HCT116 (cell line): ENCODE results near the gene ADAM10. TPM values are rescaled to one million over a fixed set of nuclear protein-coding genes. Genes with fewer than 3 reads are reported as not detected.

Experiments
- ATAC-seq: fragments of 200-7000 bp; cut with Tn5 transposase; 2 replicates; pipeline ENCODE4 v1.9.1; 2020; ENCODE audit warnings: mild to moderate bottlenecking, moderate library complexity
- BruUV-seq: library from RNA; stranded (reverse); fragments of 400-500 nt; replicated peaks from 2 replicates; lab custom pipeline; 2021; lab: Mats Ljungman, UMichigan
- CTCF ChIA-PET: fragments of 300-600 bp; sonication (Branson Sonifier 250); formaldehyde crosslinking; loops from one replicate; lab custom pipeline; 2021; ENCODE audit warnings: antibody characterized with exemption; lab: Charles Lee
- POLR2A ChIA-PET: fragments of 300-600, 350-600 bp; sonication (Branson Sonifier 250); formaldehyde crosslinking; loops from one replicate; lab custom pipeline; 2021; ENCODE audit warnings: antibody characterized with exemption; lab: Charles Lee
- RAD21 ChIA-PET, 2 experiments: fragments of 300-600 bp; sonication (Branson Sonifier 250); formaldehyde crosslinking; loops; one replicate each; lab custom pipeline; 2023; ENCODE audit warnings: low total read pairs in 2 of 2; ENCODE audit not compliant: uncharacterized antibody in 2 of 2, unreplicated experiment in 2 of 2, low non-redundant PET in 1 of 2; lab: Charles Lee
- DNase-seq: peaks from one replicate; pipeline ENCODE4 v3.0.0-alpha.2; 2010; ENCODE audit warnings: low read depth, low spot score
- H2AFZ ChIP-seq: fragments of 200-600 bp; shearing (Covaris generic), sonication (generic); 2 replicates; pipeline ENCODE4 v1.6.1; 2017; ENCODE audit warnings: low read depth, mixed run types, mixed read lengths, antibody characterized with exemption, low read length; ENCODE audit not compliant: poor library complexity, severe bottlenecking
- H3K27ac ChIP-seq: 2 replicates; pipeline ENCODE4 v1.5.1; 2012; ENCODE audit warnings: low read depth, low read length
- H3K27me3 ChIP-seq: fragments of 200-600 bp; sonication (generic); 2 replicates; pipeline ENCODE4 v1.6.1; 2016; ENCODE audit warnings: mixed run types, low read length, mixed read lengths; ENCODE audit not compliant: insufficient read depth
- H3K36me3 ChIP-seq, 2 experiments: fragments of 200-500 bp in 1 of 2; fragments of 200-600 bp in 1 of 2; sonication (Bioruptor generic) in 1 of 2; sonication (generic) in 1 of 2; 2 replicates each; pipeline versions ENCODE4 v1.5.1 to v1.6.1; 2014 to 2016; ENCODE audit warnings: low read length in 2 of 2, inconsistent platforms in 1 of 2, mixed read lengths in 1 of 2, mixed run types in 1 of 2; ENCODE audit not compliant: insufficient read depth in 2 of 2, control insufficient read depth in 1 of 2
- H3K4me1 ChIP-seq, 2 experiments: fragments of 200-600 bp in 1 of 2; sonication (generic) in 1 of 2; 2 replicates each; pipeline versions ENCODE4 v1.5.1 to v1.6.1; 2012 to 2017; ENCODE audit warnings: low read length in 2 of 2, inconsistent platforms in 1 of 2, mild to moderate bottlenecking in 1 of 2, mixed read lengths in 1 of 2, mixed run types in 1 of 2, moderate library complexity in 1 of 2; ENCODE audit not compliant: insufficient read depth in 2 of 2, control insufficient read depth in 1 of 2
- H3K4me2 ChIP-seq: fragments of 200-600 bp; sonication (generic); 2 replicates; pipeline ENCODE4 v1.6.1; 2017; ENCODE audit warnings: mixed run types, low read length, mixed read lengths
- H3K4me3 ChIP-seq, 2 experiments: fragments of 200-600 bp in 1 of 2; sonication (generic) in 1 of 2; replicated peaks in 1 of 2; 2 replicates each; pipeline ENCODE4 v1.5.1; 2011 to 2016; ENCODE audit warnings: low read length in 2 of 2, control low read depth in 1 of 2, low read depth in 1 of 2, mild to moderate bottlenecking in 1 of 2, mixed read lengths in 1 of 2, mixed run types in 1 of 2
- H3K79me2 ChIP-seq: fragments of 200-600 bp; sonication (generic); 2 replicates; pipeline ENCODE4 v1.6.1; 2017; ENCODE audit warnings: mild to moderate bottlenecking, mixed run types, low read length, moderate library complexity, mixed read lengths; ENCODE audit not compliant: insufficient read depth
- H3K9ac ChIP-seq: fragments of 200-600 bp; sonication (generic); 2 replicates; pipeline ENCODE4 v1.6.1; 2016; ENCODE audit warnings: low read length, mixed read lengths
- H3K9me2 ChIP-seq: fragments of 200-600 bp; sonication (generic), shearing (Covaris generic); 2 replicates; pipeline ENCODE4 v1.6.1; 2017; ENCODE audit warnings: mixed run types, mild to moderate bottlenecking, moderate library complexity; ENCODE audit not compliant: insufficient read depth
- H3K9me3 ChIP-seq, 2 experiments: fragments of 200-500 bp in 1 of 2; fragments of 200-600 bp in 1 of 2; sonication (Bioruptor generic) in 1 of 2; sonication (generic) in 1 of 2; 2 replicates each; pipeline ENCODE4 v1.6.1; 2014 to 2017; ENCODE audit warnings: low read length in 2 of 2, mixed read lengths in 2 of 2, inconsistent platforms in 1 of 2, low read depth in 1 of 2, mild to moderate bottlenecking in 1 of 2, mixed run types in 1 of 2, moderate library complexity in 1 of 2; ENCODE audit not compliant: control insufficient read depth in 1 of 2, insufficient read depth in 1 of 2
- H4K20me1 ChIP-seq: fragments of 200-600 bp; sonication (generic), shearing (Covaris generic); 2 replicates; pipeline ENCODE4 v1.6.1; 2017; ENCODE audit warnings: mixed run types, mild to moderate bottlenecking, moderate library complexity; ENCODE audit not compliant: insufficient read depth
- ATF3 ChIP-seq: IDR thresholded peaks from 2 replicates; pipeline ENCODE4 v1.6.1; 2012
- CBX3 ChIP-seq: IDR thresholded peaks from 2 replicates; pipeline ENCODE4 v1.6.1; 2012; ENCODE audit warnings: low read depth
- EZH2 ChIP-seq: fragments of 200-600 bp; sonication (generic); IDR thresholded peaks from 2 replicates; pipeline ENCODE4 v1.6.1; 2017; ENCODE audit warnings: antibody characterized with exemption, mixed run types
- EZH2phosphoT487 ChIP-seq: fragments of 200-600 bp; IDR thresholded peaks from 2 replicates; pipeline ENCODE4 v1.6.1; 2018; ENCODE audit warnings: antibody characterized with exemption, borderline replicate concordance
- POLR2A ChIP-seq: IDR thresholded peaks from 2 replicates; pipeline ENCODE4 v1.7.0; 2011; ENCODE audit warnings: borderline replicate concordance; ENCODE audit not compliant: insufficient read depth, insufficient read length; ENCODE audit errors: extremely low read depth
- intact Hi-C: fragments of 100-400 bp; cut with micrococcal nuclease; formaldehyde crosslinking; loops from 2 replicates; pipeline ENCODE4 v1.10.0; 2022
- total RNA-seq: library from RNA; stranded (reverse); gene quantifications from one replicate; pipeline ENCODE4 v1.2.1, GENCODE V29; 2021; ENCODE audit not compliant: unreplicated experiment

ADAM10 gene
- total RNA-seq, 1 experiment from 2014 or later = 158 TPM

GRCh38 chr15:58755350-58755749 lies 5.8 kb upstream of the ADAM10 start:
- no peaks in the 10 kb centered on the region for H4K20me1 ChIP-seq
- ChIA-PET RAD21 (no interaction called here), CTCF (interaction anchor here (1.7 kb wide), 1 partner anchor 15 kb away, joined by 4 read pairs; no protein-coding TSS in a partner anchor), POLR2A (interaction anchor here (0.9 kb wide), 1 partner anchor 38 kb away, joined by 3 read pairs; no protein-coding TSS in a partner anchor)
- no peaks in the 10 kb centered on the region for H3K36me3 ChIP-seq
- no peaks in the 10 kb centered on the region for H3K79me2 ChIP-seq
- intact Hi-C loops = no loop called here
- no peaks in the 10 kb centered on the region for H3K27me3 ChIP-seq
- TF ChIP-seq EZH2 = no peak
- TF ChIP-seq ATF3 = no peak
- no peak for TF ChIP-seq POLR2A
- DNase-seq = no peak
- H3K4me2 ChIP-seq = no peak overlapping the region
- ATAC-seq = no peak
- H3K9me3 ChIP-seq = no peaks in the 10 kb centered on the region
- no peak overlapping the region for H3K4me3 ChIP-seq
- no TSS peak for BruUV-seq
- no peak overlapping the region for H2AFZ ChIP-seq
- peaks cover 3 to 4% of the 10 kb centered on the region in 2 experiments for H3K4me1 ChIP-seq
- H3K9me2 ChIP-seq = no peaks in the 10 kb centered on the region
- no peak overlapping the region for H3K27ac ChIP-seq
- H3K9ac ChIP-seq = no peak overlapping the region

GRCh38 chr15:58752716-58753115 lies 3.2 kb upstream of the ADAM10 start:
- no peaks in the 10 kb centered on the region for H3K9me3 ChIP-seq
- no peaks in the 10 kb centered on the region for H3K27me3 ChIP-seq
- H4K20me1 ChIP-seq = no peaks in the 10 kb centered on the region
- DNase-seq (no peak), ATAC-seq (no peak)
- no peak overlapping the region for H3K27ac ChIP-seq
- TF ChIP-seq CBX3 (no peak), EZH2phosphoT487 (no peak), ATF3 (no peak)
- peaks cover 13% of the 10 kb centered on the region for H3K79me2 ChIP-seq
- H3K9me2 ChIP-seq = no peaks in the 10 kb centered on the region
- ChIA-PET POLR2A (no interaction called here), RAD21 (no interaction called here), CTCF (no interaction called here)
- intact Hi-C loops = no loop called here
- no peak overlapping the region for H2AFZ ChIP-seq
- no peak overlapping the region for H3K4me3 ChIP-seq
- no peak overlapping the region for H3K9ac ChIP-seq
- H3K4me2 ChIP-seq = no peak overlapping the region
- no peaks in the 10 kb centered on the region for H3K36me3 ChIP-seq
- no TSS peak for BruUV-seq
- peaks cover 10 to 17% of the 10 kb centered on the region in 2 experiments for H3K4me1 ChIP-seq
